VCaP (cell line): Measurements from ENCODE around the gene IRAK2.
"Not testable (repeated sequence)": the region's sequence is repeated elsewhere in the genome, so short reads cannot be mapped to it uniquely, and the experiment has no call there.

Experiments
- H3K27ac ChIP-seq: fragments of 450-650 bp; 2 replicates; pipeline ENCODE4 v1.5.1; 2017
- TF ChIP-seq, protein P1 (sequence below): fragments of 450-650 bp; conservative IDR thresholded peaks from 2 replicates; pipeline ENCODE4 v1.5.1; 2017; ENCODE audit warnings: mild to moderate bottlenecking, moderate library complexity

The IRAK2 gene

GRCh38 chr3:10150987-10151386 is 13.7 kb upstream of the IRAK2 start:
- TF ChIP-seq, protein P1, sequence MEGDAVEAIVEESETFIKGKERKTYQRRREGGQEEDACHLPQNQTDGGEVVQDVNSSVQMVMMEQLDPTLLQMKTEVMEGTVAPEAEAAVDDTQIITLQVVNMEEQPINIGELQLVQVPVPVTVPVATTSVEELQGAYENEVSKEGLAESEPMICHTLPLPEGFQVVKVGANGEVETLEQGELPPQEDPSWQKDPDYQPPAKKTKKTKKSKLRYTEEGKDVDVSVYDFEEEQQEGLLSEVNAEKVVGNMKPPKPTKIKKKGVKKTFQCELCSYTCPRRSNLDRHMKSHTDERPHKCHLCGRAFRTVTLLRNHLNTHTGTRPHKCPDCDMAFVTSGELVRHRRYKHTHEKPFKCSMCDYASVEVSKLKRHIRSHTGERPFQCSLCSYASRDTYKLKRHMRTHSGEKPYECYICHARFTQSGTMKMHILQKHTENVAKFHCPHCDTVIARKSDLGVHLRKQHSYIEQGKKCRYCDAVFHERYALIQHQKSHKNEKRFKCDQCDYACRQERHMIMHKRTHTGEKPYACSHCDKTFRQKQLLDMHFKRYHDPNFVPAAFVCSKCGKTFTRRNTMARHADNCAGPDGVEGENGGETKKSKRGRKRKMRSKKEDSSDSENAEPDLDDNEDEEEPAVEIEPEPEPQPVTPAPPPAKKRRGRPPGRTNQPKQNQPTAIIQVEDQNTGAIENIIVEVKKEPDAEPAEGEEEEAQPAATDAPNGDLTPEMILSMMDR = no peak
- H3K27ac ChIP-seq = no peak overlapping the region

GRCh38 chr3:10154335-10155122 is 10.2 kb upstream of the IRAK2 start:
- TF ChIP-seq, protein P1 = no peak
- H3K27ac ChIP-seq = no peak overlapping the region

GRCh38 chr3:10155123-10155472 is 9.6 kb upstream of the IRAK2 start:
- no peak overlapping the region for H3K27ac ChIP-seq
- TF ChIP-seq, protein P1 = no peak

GRCh38 chr3:10155658-10156057 is 9.1 kb upstream of the IRAK2 start:
- TF ChIP-seq, protein P1 = no peak
- no peak overlapping the region for H3K27ac ChIP-seq

- TF ChIP-seq, protein P1 = no peak
- H3K27ac ChIP-seq = no peak overlapping the region
These were observed 7.7 kb upstream of the IRAK2 start for GRCh38 chr3:10157031-10157430.

DNA sequence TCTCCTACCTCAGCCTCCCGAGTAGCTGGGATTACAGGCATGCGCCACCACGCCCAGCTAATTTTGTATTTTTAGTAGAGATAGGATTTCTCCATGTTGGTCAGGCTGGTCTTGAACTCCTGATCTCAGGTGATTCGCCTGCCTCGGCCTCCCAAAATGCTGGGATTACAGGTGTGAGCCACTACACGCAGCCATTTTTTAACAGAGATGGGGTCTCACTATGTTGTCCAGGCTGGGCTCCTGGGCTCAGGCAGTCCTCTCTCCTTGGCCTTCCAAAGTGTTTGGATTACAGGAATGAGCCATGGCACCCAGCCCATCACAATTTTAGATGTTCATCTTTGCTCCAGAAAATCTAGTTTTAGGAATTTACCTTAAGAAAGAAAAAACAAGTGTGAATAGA is 6.2 kb upstream of the IRAK2 start:
- not testable (repeated sequence) for H3K27ac ChIP-seq

- TF ChIP-seq, protein P1 = no peak
- H3K27ac ChIP-seq = no peak overlapping the region
These were observed 4.4 kb upstream of the IRAK2 start for GRCh38 chr3:10160346-10160745.

DNA sequence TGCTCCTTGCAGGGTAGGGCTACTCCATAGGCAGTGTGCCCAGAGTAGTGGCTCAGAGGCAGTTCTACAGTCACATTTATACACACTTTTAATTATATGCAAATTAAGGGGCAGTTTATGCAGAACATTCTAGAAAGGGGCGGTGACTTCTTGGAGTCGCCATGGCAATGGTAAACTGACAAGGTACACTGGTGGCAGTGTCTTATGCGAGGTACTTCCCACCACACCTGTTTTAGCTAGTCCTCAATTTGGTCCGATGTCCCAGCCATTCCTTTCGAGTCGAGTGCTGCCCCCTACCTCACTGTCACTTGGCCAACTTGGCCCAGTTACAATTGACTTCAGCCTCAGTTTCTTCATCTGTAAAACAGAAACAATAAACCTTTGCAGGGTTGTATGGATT is 3.8 kb upstream of the IRAK2 start:
- TF ChIP-seq, protein P1 = no peak
- no peak overlapping the region for H3K27ac ChIP-seq
